M059J (cell line): ENCODE measurements around the gene HDDC3. TPM values are rescaled to one million over a fixed set of nuclear protein-coding genes. Genes with fewer than 3 reads are reported as not detected.

Experiments used
- total RNA-seq: library from RNA; depleted of rRNA; stranded (reverse); fragments of >200 nt; shearing (Covaris generic); gene quantifications from 2 replicates; pipeline ENCODE4 v1.2.3, GENCODE V29; 2014; rRNA removed

Gene HDDC3
- total RNA-seq, 1 experiment from 2014 or later: 9.9 TPM

Other genes starting within 250 kb of the HDDC3 start
- 7.7 and 9.0 TPM in 2 replicates for gene BLM, start 215.2 kb downstream of the HDDC3 start, total RNA-seq
- 16.5 and 33.6 TPM in 2 replicates for gene FURIN, start 64.0 kb downstream of the HDDC3 start, total RNA-seq
- not detected in 2 replicates for gene FES, start 48.0 kb downstream of the HDDC3 start, total RNA-seq
- 4.2 and 9.6 TPM in 2 replicates for gene MAN2A2, start 29.2 kb downstream of the HDDC3 start, total RNA-seq
- 34.0 and 54.9 TPM in 2 replicates for gene UNC45A, start 2.7 kb upstream of the HDDC3 start, total RNA-seq
- 6.4 and 13.0 TPM in 2 replicates for gene RCCD1, start 22.3 kb upstream of the HDDC3 start, total RNA-seq
- 262 and 342 TPM in 2 replicates for gene PRC1, start 62.0 kb upstream of the HDDC3 start, total RNA-seq
- gene VPS33B, start 90.0 kb upstream of the HDDC3 start, total RNA-seq: 7.3 TPM in 2 replicates
- not detected in 2 replicates for gene SV2B, start 167.7 kb upstream of the HDDC3 start, total RNA-seq